ENCODE results near the gene MIR17HG. TPM values are rescaled to one million over a fixed set of nuclear protein-coding genes. Genes with fewer than 3 reads are reported as not detected.

MIR17HG gene
- total RNA-seq, 4 donors from 2014 or later: 0.78 to 2.7 (median 1.3) TPM

DNA sequence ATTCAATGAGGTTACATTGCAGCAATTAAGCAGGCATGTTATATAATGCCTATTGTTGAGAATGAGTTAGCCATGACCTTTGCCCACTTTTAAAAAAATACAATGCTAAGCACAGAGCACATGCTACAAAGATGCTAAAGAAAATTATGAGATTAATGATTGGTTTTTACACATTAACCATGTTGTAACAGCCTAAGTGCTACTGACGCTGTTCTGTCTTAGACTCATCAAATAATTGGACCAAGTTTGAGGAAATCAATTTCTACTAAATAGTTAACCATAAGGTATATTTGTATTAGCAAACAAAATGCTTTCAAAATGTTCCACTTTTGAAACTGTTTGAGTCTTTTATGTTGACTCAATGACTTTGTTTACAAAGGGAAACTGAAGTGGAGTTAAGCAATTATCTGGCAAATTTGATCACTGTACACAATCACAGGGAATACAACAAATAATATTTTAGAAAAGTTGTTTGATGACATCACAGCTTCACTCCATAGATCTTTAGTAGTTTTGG is 14.3 kb downstream of the MIR17HG start:
- intact Hi-C loops (cut with DNase I; ENCODE audit: low total_unique reads): no loop called here
- WGBS, 2 donors: 91 to 96% methylated on average over 1 of the region's 1 CpG
- H3K4me3 ChIP-seq (ENCODE audit: low read depth, poor library complexity, severe bottlenecking): no peak overlapping the region
- TF ChIP-seq, protein P1, sequence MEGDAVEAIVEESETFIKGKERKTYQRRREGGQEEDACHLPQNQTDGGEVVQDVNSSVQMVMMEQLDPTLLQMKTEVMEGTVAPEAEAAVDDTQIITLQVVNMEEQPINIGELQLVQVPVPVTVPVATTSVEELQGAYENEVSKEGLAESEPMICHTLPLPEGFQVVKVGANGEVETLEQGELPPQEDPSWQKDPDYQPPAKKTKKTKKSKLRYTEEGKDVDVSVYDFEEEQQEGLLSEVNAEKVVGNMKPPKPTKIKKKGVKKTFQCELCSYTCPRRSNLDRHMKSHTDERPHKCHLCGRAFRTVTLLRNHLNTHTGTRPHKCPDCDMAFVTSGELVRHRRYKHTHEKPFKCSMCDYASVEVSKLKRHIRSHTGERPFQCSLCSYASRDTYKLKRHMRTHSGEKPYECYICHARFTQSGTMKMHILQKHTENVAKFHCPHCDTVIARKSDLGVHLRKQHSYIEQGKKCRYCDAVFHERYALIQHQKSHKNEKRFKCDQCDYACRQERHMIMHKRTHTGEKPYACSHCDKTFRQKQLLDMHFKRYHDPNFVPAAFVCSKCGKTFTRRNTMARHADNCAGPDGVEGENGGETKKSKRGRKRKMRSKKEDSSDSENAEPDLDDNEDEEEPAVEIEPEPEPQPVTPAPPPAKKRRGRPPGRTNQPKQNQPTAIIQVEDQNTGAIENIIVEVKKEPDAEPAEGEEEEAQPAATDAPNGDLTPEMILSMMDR (IDR thresholded peaks at IDR 0.05): no peak
- no peak for TF ChIP-seq POLR2A (IDR thresholded peaks at IDR 0.05)
- no peak for DNase-seq (ENCODE audit: low spot score in 2 of 2)

DNA sequence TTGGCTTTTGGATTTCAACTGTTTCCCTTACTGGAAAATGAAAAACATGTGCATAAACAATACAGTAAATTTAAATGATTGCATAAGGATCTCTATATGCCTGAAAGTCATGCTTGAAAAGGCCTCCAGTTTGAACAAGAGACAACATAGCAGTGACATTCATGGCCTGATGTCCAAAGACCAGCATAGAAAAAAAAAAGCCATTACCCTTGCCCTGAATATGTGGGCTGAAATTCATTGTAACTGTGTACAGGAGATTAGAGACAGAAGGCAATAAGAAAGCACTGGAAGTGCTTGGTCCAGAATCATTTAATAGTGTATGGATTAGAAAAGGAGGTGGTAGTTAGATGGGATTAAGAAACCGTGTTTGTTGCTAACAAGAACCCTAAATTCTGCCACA is 15.4 kb downstream of the MIR17HG start:
- TF ChIP-seq, protein P1 (IDR thresholded peaks at IDR 0.05): no peak
- no peak for TF ChIP-seq POLR2A (IDR thresholded peaks at IDR 0.05)
- intact Hi-C loops (cut with DNase I; ENCODE audit: low total_unique reads): no loop called here
- H3K4me3 ChIP-seq (ENCODE audit: low read depth, poor library complexity, severe bottlenecking): no peak overlapping the region
- DNase-seq (ENCODE audit: low spot score in 2 of 2): no peak
- WGBS, 2 donors: 21 to 73% methylated on average over 1 of the region's 1 CpG

DNA sequence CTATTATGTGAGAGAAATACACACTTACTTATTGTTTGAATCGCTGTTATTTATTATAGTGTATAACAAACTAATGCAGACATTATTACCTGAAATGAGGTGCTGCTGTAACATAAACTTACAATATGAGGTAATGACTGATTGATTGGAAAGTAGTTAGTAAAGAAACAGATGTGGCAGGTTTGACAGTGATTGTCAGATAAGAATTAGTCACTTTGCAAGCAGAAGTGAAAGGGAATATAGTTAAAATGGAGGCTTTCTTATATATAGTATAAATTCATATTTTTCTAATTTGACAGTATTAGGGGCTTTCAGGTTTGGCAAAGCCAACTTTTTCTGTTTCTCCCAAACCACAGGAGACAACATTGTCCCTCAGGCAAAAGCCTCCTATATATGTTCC is 20.6 kb downstream of the MIR17HG start:
- TF ChIP-seq POLR2A (IDR thresholded peaks at IDR 0.05): no peak
- TF ChIP-seq, protein P1 (IDR thresholded peaks at IDR 0.05): no peak
- 94 to 95% methylated on average over 1 of the region's 1 CpG for WGBS, 2 donors
- intact Hi-C loops (cut with DNase I; ENCODE audit: low total_unique reads): no loop called here

DNA sequence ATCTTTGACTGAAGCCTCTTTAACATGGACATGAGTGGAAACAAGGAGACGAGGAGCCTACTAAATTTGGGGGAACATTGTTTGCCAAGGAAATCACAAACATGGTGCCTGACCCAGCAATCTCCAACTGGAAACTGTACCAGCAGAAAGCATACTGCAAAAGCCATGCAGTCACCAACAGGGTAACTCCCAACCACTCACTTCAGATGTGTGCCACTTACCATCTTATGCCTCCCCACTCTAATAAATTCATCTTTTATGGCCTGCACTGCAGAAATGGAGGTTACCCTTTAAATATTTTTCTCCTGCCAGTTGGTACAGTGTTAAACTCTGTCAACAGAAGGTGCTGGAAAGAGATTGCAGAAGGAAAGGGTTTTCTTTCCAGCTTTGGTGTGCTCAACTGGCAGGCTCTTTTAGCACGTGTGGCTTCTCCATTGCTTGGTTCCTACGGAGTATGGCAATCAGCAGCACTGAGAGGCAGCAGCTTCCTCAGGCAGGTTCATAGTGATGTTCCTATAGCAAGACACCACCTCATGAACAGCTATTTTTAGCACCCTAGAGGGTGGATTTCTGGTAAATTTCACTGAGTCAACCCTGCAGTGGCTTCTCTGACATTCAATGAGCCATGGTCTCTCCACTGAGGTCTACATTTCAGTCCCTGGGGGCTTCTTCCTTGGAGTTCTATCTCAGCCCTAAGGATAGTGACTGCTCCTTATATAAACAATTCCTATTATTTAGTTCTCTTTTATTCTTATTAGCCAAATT is 21.4 kb downstream of the MIR17HG start:
- TF ChIP-seq, protein P1 (IDR thresholded peaks at IDR 0.05): no peak
- TF ChIP-seq POLR2A (IDR thresholded peaks at IDR 0.05): no peak
- no peak for DNase-seq (ENCODE audit: low spot score in 2 of 2)
- no peak overlapping the region for H3K4me3 ChIP-seq (ENCODE audit: low read depth, poor library complexity, severe bottlenecking)
- intact Hi-C loops (cut with DNase I; ENCODE audit: low total_unique reads): no loop called here
- WGBS, 2 donors: 70 to 96% methylated on average over 3 of the region's 3 CpGs

More for the DNA sequence above, 20.6 kb downstream of the MIR17HG start:
- DNase-seq (ENCODE audit: low spot score in 2 of 2): no peak
- H3K4me3 ChIP-seq (ENCODE audit: low read depth, poor library complexity, severe bottlenecking): no peak overlapping the region

DNA sequence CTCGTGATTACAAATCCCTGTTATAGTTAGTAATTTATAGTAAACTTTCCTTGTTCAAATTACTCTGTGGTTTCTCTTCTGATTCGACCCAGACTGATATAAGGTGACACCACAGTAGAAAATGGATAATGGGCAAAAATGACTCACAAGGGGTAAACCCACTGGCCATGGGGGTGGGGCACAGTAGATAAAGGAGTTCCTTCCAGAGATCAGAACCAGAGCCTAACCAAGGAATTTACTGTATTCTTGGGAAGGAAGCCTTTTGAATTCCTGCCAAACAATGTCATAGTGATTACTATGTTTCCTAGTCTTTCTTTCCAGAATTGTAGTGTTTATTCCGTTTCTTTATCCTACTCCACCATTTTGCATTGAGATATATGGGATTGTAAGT is 21.9 kb downstream of the MIR17HG start:
- intact Hi-C loops (cut with DNase I; ENCODE audit: low total_unique reads): no loop called here
- 33 to 35% methylated on average over 3 of the region's 3 CpGs for whole genome bisulfite sequencing, 2 donors
- no peak overlapping the region for H3K4me3 ChIP-seq (ENCODE audit: low read depth, poor library complexity, severe bottlenecking)
- no peak for TF ChIP-seq POLR2A (IDR thresholded peaks at IDR 0.05)
- TF ChIP-seq, protein P1 (IDR thresholded peaks at IDR 0.05): no peak
- no peak for DNase-seq (ENCODE audit: low spot score in 2 of 2)

All from lower leg skin (tissue), 4 donors.